Neural cell (in vitro differentiated cells): ENCODE results near the gene TPRA1.
A peak's percentile ranks its signal among the peaks of the same experiment; 100 is the strongest.

Experiments
- EP300 ChIP-seq: fragments of 450-650 bp; conservative IDR thresholded peaks from 2 replicates; pipeline ENCODE4 v1.6.1; 2014; ENCODE audit warnings: antibody characterized with exemption, mild to moderate bottlenecking, moderate library complexity; ENCODE audit not compliant: poor library complexity, severe bottlenecking
- EZH2 ChIP-seq: fragments of 200-600, 300-800 bp; shearing (Covaris generic), sonication (generic); IDR thresholded peaks from 2 replicates; pipeline ENCODE4 v1.6.1; 2014; ENCODE audit warnings: antibody characterized with exemption, low read length, borderline replicate concordance, mild to moderate bottlenecking; ENCODE audit not compliant: insufficient read depth, poor library complexity, severe bottlenecking
- POLR2AphosphoS5 ChIP-seq: IDR thresholded peaks from 2 replicates; pipeline ENCODE4 v1.6.1; 2012
- RAD21 ChIP-seq: fragments of 450-650 bp; conservative IDR thresholded peaks from 2 replicates; pipeline ENCODE4 v1.6.1; 2014; ENCODE audit warnings: antibody characterized with exemption, mild to moderate bottlenecking, moderate library complexity
- SMC3 ChIP-seq: fragments of 450-650 bp; conservative IDR thresholded peaks from 2 replicates; pipeline ENCODE4 v1.6.1; 2014; ENCODE audit warnings: antibody characterized with exemption, mild to moderate bottlenecking, moderate library complexity; ENCODE audit not compliant: poor library complexity
- TF ChIP-seq, protein P1 (sequence below): fragments of 450-650 bp; IDR thresholded peaks from 2 replicates; pipeline ENCODE4 v1.5.1; 2014; ENCODE audit warnings: antibody characterized with exemption, mild to moderate bottlenecking, moderate library complexity; ENCODE audit not compliant: poor library complexity, severe bottlenecking
- TF ChIP-seq, protein P2 (sequence below): IDR thresholded peaks from 2 replicates; pipeline ENCODE4 v1.6.1; 2012; ENCODE audit warnings: borderline replicate concordance

DNA sequence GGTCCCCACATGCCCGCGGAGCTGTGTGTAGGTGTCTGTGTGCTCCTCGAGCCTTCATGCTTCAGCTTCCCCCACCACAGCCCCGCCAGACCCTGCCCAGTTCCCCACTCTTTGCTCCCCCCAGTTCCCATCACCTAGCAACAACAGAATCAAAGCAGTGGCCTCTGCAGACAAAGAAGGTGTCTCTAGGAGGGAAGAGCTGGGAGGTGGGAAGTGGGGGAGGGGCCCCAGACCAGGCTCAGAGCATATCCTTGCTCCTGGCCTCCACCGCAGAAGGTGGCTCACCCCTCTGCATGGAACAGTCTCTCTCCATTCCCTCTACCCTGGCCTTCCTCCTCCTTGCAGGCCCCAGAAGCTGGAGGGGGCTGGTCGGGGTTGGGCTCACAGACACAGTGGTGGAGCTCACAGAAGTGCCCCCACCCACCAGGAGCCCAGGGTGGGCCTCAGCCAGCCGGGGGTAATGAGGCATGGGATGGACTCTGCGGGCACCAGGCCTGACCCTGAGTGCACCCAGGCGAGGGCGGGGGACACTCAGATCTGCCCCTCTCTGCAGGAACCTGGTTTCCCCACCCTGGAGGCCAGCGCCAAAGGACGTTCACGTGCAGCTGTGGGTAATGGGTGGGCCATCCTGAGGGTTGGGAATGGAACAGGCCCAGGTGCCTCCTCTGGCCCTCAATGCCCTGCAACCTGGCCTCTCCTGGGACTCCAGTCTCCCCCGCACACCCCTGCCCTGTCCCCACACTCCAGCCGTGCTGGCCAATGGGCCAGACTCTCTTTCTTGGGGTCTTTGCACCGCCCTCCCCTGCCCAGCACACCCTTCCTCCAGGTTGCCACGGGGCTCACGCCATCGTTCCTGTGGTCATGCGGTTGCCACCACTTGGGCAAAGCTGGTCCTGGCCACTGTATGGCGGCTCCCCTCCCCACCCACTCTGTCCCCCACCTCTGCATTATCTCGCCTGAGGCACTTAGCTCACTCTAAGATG is 53.4 kb downstream of the TPRA1 start:
- TF ChIP-seq, protein P1, sequence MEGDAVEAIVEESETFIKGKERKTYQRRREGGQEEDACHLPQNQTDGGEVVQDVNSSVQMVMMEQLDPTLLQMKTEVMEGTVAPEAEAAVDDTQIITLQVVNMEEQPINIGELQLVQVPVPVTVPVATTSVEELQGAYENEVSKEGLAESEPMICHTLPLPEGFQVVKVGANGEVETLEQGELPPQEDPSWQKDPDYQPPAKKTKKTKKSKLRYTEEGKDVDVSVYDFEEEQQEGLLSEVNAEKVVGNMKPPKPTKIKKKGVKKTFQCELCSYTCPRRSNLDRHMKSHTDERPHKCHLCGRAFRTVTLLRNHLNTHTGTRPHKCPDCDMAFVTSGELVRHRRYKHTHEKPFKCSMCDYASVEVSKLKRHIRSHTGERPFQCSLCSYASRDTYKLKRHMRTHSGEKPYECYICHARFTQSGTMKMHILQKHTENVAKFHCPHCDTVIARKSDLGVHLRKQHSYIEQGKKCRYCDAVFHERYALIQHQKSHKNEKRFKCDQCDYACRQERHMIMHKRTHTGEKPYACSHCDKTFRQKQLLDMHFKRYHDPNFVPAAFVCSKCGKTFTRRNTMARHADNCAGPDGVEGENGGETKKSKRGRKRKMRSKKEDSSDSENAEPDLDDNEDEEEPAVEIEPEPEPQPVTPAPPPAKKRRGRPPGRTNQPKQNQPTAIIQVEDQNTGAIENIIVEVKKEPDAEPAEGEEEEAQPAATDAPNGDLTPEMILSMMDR = no peak
- peak; percentile 61 for TF ChIP-seq POLR2AphosphoS5
- TF ChIP-seq, protein P2, sequence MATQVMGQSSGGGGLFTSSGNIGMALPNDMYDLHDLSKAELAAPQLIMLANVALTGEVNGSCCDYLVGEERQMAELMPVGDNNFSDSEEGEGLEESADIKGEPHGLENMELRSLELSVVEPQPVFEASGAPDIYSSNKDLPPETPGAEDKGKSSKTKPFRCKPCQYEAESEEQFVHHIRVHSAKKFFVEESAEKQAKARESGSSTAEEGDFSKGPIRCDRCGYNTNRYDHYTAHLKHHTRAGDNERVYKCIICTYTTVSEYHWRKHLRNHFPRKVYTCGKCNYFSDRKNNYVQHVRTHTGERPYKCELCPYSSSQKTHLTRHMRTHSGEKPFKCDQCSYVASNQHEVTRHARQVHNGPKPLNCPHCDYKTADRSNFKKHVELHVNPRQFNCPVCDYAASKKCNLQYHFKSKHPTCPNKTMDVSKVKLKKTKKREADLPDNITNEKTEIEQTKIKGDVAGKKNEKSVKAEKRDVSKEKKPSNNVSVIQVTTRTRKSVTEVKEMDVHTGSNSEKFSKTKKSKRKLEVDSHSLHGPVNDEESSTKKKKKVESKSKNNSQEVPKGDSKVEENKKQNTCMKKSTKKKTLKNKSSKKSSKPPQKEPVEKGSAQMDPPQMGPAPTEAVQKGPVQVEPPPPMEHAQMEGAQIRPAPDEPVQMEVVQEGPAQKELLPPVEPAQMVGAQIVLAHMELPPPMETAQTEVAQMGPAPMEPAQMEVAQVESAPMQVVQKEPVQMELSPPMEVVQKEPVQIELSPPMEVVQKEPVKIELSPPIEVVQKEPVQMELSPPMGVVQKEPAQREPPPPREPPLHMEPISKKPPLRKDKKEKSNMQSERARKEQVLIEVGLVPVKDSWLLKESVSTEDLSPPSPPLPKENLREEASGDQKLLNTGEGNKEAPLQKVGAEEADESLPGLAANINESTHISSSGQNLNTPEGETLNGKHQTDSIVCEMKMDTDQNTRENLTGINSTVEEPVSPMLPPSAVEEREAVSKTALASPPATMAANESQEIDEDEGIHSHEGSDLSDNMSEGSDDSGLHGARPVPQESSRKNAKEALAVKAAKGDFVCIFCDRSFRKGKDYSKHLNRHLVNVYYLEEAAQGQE = peak; percentile 75
- peak; percentile 73 for TF ChIP-seq EP300
- peak; percentile 47 for TF ChIP-seq RAD21
- TF ChIP-seq SMC3 = peak; percentile 40
- no peak for TF ChIP-seq EZH2
